ENCODE results near the gene KDM3B. TPM values are rescaled to one million over a fixed set of nuclear protein-coding genes. Genes with fewer than 3 reads are reported as not detected.

Gene KDM3B
- total and polyA plus RNA-seq, 9 donors: 38.8 to 79.0 (median 70.1) TPM

DNA sequence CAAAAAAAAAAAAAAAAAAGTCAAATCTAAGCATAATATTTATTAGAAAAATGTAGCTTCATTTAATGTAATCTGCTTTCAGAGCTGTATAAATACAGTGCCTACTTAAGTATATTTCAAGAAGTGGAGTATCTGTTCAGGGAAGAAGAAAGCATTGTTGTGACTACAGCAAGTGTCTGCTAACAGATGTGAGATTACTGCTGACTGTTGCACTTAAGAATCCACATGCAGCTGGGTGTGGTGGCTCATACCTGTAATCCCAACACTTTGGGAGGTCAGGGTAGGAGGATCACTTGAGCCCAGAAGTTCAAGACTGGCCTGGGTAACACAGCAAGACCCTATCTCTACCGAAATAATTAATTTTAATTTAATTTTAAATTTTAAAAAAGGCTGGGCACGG, 19.0 kb downstream of the KDM3B start:
- H3K4me1 ChIP-seq (ENCODE audit: insufficient read depth): peaks cover 2% of the 10 kb centered on the region
- H3K36me3 ChIP-seq: no peaks in the 10 kb centered on the region
- H3K4me3 ChIP-seq: no peak overlapping the region
- DNase-seq: no peak
- 81 to 91% (median 90%) methylated on average over 2 of the region's 2 CpGs for WGBS, 3 donors
- H3K9me3 ChIP-seq: no peaks in the 10 kb centered on the region
- TF ChIP-seq POLR2A (IDR thresholded peaks at IDR 0.05): no peak
- TF ChIP-seq EP300 (IDR thresholded peaks at IDR 0.05): no peak
- TF ChIP-seq CTCF (IDR thresholded peaks at IDR 0.05): no peak
- H3K27me3 ChIP-seq: no peaks in the 10 kb centered on the region
- intact Hi-C loops (cut with DNase I): no loop called here
- H3K27ac ChIP-seq: no peak overlapping the region

DNA sequence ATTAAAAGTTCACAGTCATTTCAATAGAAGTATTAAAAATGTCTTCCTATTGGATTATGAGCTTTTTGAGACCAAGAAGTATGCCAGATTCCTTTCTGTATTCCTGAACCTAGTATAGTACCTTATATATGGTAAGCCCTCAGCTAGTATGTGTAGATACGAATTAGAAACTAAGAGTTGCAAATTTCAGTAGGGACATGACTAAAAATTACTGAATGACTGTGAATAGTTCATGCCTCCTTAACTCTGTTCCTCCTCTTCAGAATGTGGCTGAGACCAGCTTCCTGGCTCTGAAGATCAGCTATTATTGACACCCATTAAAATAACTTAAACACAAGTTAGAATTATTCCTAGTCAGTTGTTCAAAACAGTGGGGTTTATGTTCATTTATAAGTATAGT, 19.7 kb downstream of the KDM3B start:
- no peak for DNase-seq
- Histone ChIP-seq H3K27ac (no peak overlapping the region), H3K4me3 (no peak overlapping the region), H3K4me1 (ENCODE audit: insufficient read depth) (no peaks in the 10 kb centered on the region), H3K36me3 (no peaks in the 10 kb centered on the region), H3K27me3 (no peaks in the 10 kb centered on the region), H3K9me3 (no peaks in the 10 kb centered on the region)
- intact Hi-C loops (cut with DNase I): no loop called here
- TF ChIP-seq EP300 (IDR thresholded peaks at IDR 0.05) (no peak), POLR2A (IDR thresholded peaks at IDR 0.05) (no peak), CTCF (IDR thresholded peaks at IDR 0.05) (no peak)
- 79 to 80% (median 79%) methylated on average over 1 of the region's 1 CpG for WGBS, 3 donors

DNA sequence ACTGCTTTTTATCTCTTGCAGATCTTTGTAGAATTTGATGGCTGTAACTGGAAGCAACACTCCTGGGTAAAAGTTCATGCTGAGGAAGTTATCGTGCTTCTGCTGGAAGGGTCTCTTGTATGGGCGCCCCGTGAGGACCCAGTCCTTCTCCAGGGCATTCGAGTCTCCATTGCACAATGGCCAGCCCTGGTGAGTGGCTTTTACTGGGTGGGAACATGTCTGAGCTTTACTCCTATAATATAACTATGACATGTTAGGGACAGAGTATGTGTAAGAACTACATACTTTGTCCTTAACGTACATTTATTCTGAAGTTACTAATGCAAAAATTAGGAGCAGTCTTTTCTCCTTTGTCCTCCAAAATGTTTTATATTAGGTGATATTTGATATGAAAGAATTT, 20.2 kb downstream of the KDM3B start:
- intact Hi-C loops (cut with DNase I): no loop called here
- TF ChIP-seq CTCF (IDR thresholded peaks at IDR 0.05) (no peak), EP300 (IDR thresholded peaks at IDR 0.05) (no peak), POLR2A (IDR thresholded peaks at IDR 0.05) (no peak)
- no peak overlapping the region for H3K4me3 ChIP-seq
- H3K36me3 ChIP-seq: no peaks in the 10 kb centered on the region
- H3K4me1 ChIP-seq (ENCODE audit: insufficient read depth): no peaks in the 10 kb centered on the region
- no peaks in the 10 kb centered on the region for H3K27me3 ChIP-seq
- WGBS, 3 donors: 73 to 77% (median 76%) methylated on average over 5 of the region's 5 CpGs
- no peaks in the 10 kb centered on the region for H3K9me3 ChIP-seq
- no peak for DNase-seq
- no peak overlapping the region for H3K27ac ChIP-seq

GRCh38 chr5:138382347-138382746, 29.9 kb downstream of the KDM3B start:
- H3K36me3 ChIP-seq: peaks cover 2% of the 10 kb centered on the region
- H3K27me3 ChIP-seq: no peaks in the 10 kb centered on the region
- WGBS, 3 donors: 93 to 96% (median 95%) methylated on average over 8 of the region's 8 CpGs
- no peak for DNase-seq
- TF ChIP-seq EP300 (IDR thresholded peaks at IDR 0.05) (no peak), POLR2A (IDR thresholded peaks at IDR 0.05) (no peak), CTCF (IDR thresholded peaks at IDR 0.05) (no peak)
- no peaks in the 10 kb centered on the region for H3K9me3 ChIP-seq
- intact Hi-C loops (cut with DNase I): no loop called here
- no peak overlapping the region for H3K27ac ChIP-seq
- no peak overlapping the region for H3K4me3 ChIP-seq
- no peaks in the 10 kb centered on the region for H3K4me1 ChIP-seq (ENCODE audit: insufficient read depth)

- WGBS, 3 donors: 20 to 57% (median 27%) methylated on average over 1 of the region's 1 CpG
- Histone ChIP-seq H3K27ac (no peak overlapping the region), H3K36me3 (no peaks in the 10 kb centered on the region), H3K4me3 (no peak overlapping the region), H3K27me3 (no peaks in the 10 kb centered on the region), H3K9me3 (no peaks in the 10 kb centered on the region), H3K4me1 (ENCODE audit: insufficient read depth) (no peaks in the 10 kb centered on the region)
- intact Hi-C loops (cut with DNase I): no loop called here
- TF ChIP-seq CTCF (IDR thresholded peaks at IDR 0.05) (no peak), POLR2A (IDR thresholded peaks at IDR 0.05) (no peak), EP300 (IDR thresholded peaks at IDR 0.05) (no peak)
- DNase-seq: no peak
Measured at GRCh38 chr5:138385660-138386059, 33.2 kb downstream of the KDM3B start.

Measured in ovary (tissue), 9 donors.